NCI-H526 (cell line): ENCODE measurements around the gene NELL2.
"Not testable (repeated sequence)": the region's sequence is repeated elsewhere in the genome, so short reads cannot be mapped to it uniquely, and the experiment has no call there.

Experiments
- DNase-seq, 2 experiments: peaks; one replicate each; lab custom pipeline; 2025; lab: John Stamatoyannopoulos, UW

Gene NELL2

DNA sequence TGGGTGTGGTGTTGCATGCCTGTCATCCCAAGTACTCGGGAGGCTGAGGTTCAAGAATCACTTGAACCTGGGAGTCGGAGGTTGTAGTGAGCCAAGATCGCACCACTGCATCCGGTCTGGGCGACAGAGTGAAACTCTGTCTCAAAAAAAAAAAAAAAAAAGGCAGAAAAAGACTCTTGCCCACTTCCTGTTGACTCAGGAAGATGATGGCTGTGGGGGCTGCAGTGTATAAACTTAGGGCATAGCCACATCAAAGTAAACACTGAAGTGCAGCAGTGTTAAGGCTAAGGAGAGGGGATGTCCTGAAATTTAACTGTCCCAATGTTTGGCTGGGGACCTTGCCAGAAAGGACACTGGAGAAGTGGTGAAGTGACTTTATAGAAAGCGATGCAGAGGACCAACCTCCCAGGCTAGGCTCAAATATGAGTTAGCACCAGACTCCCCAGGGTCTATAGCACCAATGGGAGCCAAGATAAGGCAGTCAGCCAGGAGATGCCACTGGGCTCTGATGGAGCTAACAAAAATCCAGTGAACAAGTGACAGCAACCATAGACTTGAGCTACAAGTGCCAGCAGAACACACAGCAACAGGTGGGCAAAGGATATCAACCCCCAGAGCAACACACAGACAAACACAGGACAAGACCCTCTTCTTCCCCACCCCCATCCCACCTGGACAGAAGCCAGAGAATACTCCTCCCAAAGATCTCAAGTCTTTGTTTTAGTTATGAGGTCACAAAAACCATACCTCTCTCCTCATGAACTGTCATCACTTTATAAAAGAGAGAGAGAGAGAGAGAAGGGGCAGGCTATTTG is 28.0 kb downstream of the NELL2 start:
- no peak for DNase-seq

GRCh38 chr12:44847403-44847802 is 28.7 kb downstream of the NELL2 start:
- no peak for DNase-seq

DNA sequence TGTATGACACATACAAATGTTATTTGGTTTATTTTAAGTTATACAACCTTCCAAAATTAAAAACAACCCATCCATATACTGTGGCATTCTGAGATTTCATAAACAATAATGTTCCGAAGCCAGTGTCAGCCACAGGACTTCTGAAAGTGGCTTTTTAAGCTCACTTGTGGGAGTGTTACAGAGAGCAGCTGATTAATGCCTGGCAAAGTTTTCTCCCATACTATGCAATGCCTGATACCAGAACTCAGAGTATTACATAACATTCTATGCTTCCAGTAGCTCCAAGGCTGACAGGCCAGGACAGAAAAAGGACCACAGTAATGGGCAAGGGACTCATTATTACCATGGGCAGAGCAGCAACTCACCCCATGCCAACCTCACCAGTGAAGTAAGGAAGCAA is 29.3 kb downstream of the NELL2 start:
- no peak for DNase-seq

- DNase-seq = no peak
These were observed 33.4 kb downstream of the NELL2 start for GRCh38 chr12:44842669-44843068.

GRCh38 chr12:44839785-44840184 is 36.3 kb downstream of the NELL2 start:
- no peak for DNase-seq

DNA sequence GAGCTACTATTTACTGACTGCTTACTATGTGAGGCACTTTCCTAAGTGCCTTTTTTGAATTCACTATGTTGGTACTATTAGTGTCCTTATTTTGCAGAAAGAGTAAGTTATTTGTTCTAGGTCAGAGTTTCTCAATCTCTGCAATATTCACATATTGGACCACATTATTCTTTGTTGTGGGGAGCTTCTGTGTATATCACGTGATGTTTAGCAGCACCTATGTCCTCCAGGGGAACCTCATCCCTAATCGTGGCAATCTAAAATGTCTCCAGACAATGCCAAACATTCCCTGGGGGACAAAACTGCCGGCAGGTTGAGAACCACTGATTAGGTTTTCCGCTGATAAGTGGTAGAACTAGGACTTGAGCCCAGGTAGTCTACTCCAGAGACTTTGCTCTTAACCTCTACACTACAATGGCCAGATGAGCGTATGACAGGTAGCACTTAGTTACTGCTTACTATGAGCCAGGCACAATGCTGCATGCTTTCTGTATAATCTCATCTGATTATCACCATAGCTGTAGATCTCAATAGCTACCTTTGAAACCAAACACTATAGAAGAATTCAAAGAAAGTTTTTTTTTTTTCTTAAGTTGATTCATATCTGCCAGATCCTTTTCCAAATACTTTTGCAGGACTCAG is 38.9 kb downstream of the NELL2 start:
- DNase-seq = no peak

DNA sequence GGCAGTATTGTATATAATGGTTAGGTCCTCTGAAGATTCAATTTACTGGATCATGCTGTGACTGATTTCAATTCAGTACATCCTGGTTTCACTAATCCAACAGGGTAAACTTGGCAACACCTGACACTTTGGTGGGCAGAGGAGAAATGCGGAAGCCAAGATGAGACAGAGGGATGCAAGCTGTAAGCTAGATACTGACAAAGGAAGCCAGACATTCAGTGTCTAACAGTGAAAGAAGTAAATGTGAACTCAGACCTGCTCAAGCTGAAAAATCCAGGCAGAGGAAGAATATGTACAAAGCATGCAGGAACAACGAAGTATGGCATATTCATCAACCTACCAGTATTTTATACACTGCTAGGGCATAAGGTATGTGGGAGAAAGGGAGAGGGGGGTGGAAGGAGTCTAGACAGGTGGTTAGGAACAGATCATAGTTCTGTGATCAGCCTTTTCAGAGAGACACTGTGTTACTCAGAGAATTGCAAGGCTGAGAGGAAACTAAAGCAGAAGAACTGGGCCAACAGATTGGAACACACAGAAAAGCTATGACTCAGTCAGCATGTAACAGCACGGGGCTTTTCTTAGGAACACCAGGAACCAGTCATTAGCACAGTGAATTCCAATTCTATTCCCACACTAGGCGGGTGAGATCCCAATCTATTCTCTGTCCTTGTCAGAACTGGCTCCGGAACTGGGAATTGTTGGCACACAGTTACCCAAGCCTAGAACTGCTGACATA is 40.3 kb downstream of the NELL2 start:
- no peak for DNase-seq

- DNase-seq = not testable (repeated sequence)
These were observed 41.1 kb downstream of the NELL2 start for GRCh38 chr12:44834996-44835395.

DNA sequence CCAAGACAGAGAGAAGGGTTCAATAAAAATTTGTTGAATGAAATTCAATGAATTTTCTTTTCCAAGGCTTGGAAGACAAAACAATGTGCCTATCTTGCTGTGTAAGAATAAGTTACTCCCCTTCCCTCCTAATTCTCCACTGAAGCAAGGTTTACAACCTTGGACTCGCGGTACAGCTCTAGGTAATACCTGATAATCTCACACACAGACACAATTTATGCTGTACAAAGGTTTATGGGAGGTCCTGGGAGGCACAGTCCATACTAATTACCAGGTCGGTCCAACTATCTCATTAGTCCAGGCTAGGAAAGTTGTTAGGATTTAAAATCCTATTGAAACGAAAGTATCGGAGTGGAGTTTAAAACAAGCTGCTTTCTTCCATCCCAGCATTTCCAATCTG is 42.6 kb downstream of the NELL2 start:
- no peak for DNase-seq

DNA sequence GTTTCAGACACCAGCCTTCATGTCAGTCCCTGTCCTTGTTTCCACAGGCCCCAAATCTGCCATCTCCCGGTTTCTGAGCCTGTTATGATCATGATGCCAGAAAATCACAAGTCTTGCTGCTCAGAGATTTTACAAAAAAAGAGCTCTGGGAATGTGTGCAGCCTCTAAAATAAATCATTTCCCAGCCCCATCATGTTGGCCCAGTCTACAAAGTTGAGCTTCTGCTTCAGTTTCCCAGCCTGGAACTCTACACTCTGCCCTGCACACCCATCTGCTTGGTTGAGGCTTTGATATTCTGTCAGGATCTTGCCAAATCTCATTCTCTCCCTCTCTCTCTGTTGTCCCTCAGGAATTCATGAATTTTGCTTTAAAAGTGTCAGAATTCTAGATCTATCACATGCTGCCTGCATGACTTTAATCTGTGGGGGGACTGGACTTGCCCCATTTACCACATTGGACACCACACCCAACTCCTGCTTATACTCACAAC is 45.5 kb downstream of the NELL2 start:
- DNase-seq = no peak

DNA sequence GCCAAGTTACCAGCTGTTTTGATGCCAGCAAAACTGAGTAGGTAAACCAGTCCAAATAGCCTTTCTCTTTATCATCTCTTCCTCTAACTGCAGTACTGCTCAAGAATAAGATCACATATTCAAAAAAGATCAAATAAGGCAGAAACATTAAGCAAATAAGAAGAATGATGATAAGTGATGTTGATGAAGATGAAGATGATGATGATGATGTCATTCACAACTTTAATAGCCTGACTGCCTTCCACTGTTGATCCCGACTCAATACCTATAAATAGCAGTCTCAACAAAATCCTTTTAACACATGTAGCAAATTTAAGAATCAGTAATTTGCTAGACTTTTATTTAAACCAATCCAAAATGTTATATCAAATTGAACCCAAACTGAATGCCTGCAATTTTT is 47.1 kb downstream of the NELL2 start:
- DNase-seq = no peak

GRCh38 chr12:44827832-44828438 is 48.2 kb downstream of the NELL2 start:
- no peak for DNase-seq

DNA sequence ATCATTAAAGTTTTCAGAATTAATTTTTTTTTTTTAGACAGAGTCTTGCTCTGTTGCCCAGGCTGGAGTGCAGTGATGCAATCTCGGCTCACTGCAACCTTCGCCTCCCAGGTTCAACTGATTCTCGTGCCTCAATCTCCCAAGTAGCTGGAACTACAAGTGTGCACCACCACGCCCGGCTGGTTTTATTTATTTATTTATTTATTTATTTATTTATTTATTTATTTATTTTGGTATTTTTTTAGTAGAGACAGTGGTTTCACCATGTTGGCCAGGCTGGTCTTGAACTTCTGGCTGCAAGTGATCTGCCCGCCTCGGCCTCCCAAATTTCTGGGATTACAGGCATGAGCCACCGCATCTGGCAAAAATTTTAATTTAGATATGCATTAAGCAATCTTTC is 54.4 kb downstream of the NELL2 start:
- DNase-seq = not testable (repeated sequence)

DNA sequence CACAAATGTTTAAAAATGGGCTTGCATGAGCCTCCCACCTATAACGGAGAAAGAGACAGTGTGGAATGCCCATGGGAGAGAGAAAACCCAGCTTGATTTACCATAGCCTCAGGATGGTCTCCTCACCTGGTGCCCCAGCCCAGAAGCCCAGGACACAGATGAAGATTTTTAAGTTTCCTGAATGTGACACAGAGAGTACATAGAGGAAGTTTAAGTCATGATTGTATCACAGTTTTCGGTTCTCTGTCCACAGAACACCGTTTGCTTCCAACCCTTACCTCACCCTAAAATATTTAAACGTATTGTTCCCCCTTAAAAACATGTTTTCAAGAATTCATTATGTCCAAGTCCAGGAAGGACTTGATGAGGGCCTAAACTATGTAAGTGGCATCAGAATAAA is 56.2 kb downstream of the NELL2 start:
- DNase-seq = no peak

DNA sequence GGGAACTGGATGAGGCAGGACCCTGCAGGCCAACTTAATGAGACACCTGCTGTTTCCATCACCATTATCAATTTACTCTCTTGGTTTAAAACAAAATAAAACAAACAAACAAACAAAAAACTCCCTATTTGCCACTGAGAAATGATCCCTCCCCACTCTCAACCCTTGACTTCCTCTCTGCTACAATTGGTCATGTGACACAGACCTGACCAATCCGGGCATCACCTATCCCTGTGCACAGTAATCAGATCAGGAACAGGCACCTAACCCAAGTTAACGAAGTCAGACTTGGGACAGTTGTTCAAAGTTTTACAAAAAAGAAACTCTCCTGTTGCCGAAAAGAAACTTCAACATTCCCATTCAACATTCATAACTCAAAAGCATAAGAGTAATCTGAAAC is 58.4 kb downstream of the NELL2 start:
- no peak for DNase-seq

GRCh38 chr12:44816446-44817017 is 59.6 kb downstream of the NELL2 start:
- DNase-seq = no peak

DNA sequence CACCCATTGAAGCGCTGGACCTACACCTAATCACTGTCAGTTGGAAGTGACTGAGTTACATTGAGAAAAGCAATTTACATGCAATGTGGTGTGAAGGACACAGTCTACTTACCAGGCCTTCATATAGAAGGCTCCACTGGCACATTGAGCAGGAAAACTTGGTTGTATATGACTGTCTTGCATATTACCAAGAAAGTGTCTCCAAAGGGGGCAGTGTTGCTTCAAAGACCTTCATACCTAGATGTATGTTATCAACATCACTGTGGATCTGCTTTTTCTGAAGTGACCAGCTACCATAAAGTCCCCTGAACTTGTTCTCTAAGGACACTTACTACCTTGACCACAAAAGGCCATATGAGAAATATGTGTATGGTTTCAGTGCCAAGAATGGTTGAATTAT is 64.1 kb downstream of the NELL2 start:
- DNase-seq = peak in 1 of 2 experiments; percentile 19

DNA sequence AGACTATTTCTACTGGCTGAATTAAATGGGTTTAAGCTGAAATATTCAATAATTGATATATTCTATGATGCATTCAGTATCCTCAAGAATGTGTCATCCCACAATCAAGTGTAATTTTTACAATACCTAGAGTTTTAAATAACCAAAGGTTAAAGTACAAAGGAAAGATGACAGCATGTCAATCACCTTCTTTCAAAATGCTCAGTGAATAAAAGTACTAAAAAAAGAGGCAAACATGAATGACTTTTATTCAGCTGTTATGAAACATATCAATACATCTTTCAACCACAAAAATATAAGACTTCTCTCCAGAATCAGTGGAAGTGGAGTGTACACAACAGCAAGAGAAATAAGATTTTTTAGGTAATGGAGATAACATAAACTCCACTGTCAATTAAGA is 72.0 kb downstream of the NELL2 start:
- no peak for DNase-seq

- DNase-seq = no peak
These were observed 80.1 kb downstream of the NELL2 start for GRCh38 chr12:44795970-44796369.

- DNase-seq = no peak
These were observed 87.4 kb downstream of the NELL2 start for GRCh38 chr12:44788731-44789130.

GRCh38 chr12:44780221-44780790 is 95.8 kb downstream of the NELL2 start:
- no peak for DNase-seq

- no peak for DNase-seq
These were observed 96.3 kb downstream of the NELL2 start for GRCh38 chr12:44779766-44780165.
